Measurements from ENCODE around the gene ZRANB1.

DNA sequence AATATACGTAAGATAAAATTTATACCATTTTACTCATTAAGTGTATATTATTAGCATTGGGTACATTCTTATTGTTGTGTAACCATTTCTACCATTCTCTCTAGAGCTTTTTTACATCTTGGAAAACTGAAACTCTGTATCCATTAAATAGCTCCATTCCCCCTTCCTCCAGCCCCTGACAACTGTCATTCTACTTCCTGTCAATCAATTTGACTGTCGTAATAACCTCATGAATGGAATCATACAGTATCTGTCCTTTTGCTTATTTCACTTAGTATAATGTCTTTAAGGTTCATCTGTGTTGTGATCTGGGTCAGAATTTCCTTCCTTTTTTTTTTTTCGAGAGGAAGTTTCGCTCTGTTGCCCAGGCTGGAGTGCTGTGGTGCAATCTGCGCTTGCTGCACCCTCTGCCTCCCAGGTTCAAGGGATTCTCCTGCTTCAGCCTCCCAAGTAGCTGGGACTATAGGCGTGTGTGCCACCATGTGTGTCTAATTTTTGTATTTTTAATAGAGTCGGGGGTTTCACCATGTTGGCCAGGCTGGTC, 15.6 kb downstream of the ZRANB1 start:
- no peak for TF ChIP-seq ZFP3 (CRISPR knock-in tag; IDR thresholded peaks at IDR 0.05)
- no peak for TF ChIP-seq ISL1 (CRISPR knock-in tag; IDR thresholded peaks at IDR 0.05)
- no peak for TF ChIP-seq ESRRG (CRISPR knock-in tag; IDR thresholded peaks at IDR 0.05)
- TF ChIP-seq TOX (CRISPR knock-in tag; IDR thresholded peaks at IDR 0.05; ENCODE audit: borderline replicate concordance) = no peak
- TF ChIP-seq ZFP30 (CRISPR knock-in tag; IDR thresholded peaks at IDR 0.05) = no peak
- TF ChIP-seq ARNTL (CRISPR knock-in tag; IDR thresholded peaks at IDR 0.05; ENCODE audit: borderline replicate concordance, low read depth) = no peak
- TF ChIP-seq, protein P1, sequence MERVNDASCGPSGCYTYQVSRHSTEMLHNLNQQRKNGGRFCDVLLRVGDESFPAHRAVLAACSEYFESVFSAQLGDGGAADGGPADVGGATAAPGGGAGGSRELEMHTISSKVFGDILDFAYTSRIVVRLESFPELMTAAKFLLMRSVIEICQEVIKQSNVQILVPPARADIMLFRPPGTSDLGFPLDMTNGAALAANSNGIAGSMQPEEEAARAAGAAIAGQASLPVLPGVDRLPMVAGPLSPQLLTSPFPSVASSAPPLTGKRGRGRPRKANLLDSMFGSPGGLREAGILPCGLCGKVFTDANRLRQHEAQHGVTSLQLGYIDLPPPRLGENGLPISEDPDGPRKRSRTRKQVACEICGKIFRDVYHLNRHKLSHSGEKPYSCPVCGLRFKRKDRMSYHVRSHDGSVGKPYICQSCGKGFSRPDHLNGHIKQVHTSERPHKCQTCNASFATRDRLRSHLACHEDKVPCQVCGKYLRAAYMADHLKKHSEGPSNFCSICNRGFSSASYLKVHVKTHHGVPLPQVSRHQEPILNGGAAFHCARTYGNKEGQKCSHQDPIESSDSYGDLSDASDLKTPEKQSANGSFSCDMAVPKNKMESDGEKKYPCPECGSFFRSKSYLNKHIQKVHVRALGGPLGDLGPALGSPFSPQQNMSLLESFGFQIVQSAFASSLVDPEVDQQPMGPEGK (CRISPR knock-in tag; IDR thresholded peaks at IDR 0.05; ENCODE audit: borderline replicate concordance) = no peak
- no peak for TF ChIP-seq ZC3H10 (CRISPR knock-in tag; IDR thresholded peaks at IDR 0.05)
- TF ChIP-seq ZNF8 (CRISPR knock-in tag; IDR thresholded peaks at IDR 0.05) = no peak
- TF ChIP-seq ZNF565 (CRISPR knock-in tag; conservative IDR thresholded peaks at IDR 0.05; ENCODE audit: low read depth) = no peak
- TF ChIP-seq ZNF70 (CRISPR knock-in tag; IDR thresholded peaks at IDR 0.05) = no peak
- no peak for TF ChIP-seq OSR1 (CRISPR knock-in tag; IDR thresholded peaks at IDR 0.05)
- no peak for TF ChIP-seq BACH2 (CRISPR knock-in tag; IDR thresholded peaks at IDR 0.05; ENCODE audit: borderline replicate concordance)

All from SK-N-SH treated with all-trans-retinoic acid at 6 μM for 48 hours (cell line).